Measurements from ENCODE around the gene TBC1D16. TPM values are rescaled to one million over a fixed set of nuclear protein-coding genes. Genes with fewer than 3 reads are reported as not detected.

Gene TBC1D16
- total RNA-seq, 4 donors from 2014 or later: 11.9 to 29.7 (median 22.2) TPM

DNA sequence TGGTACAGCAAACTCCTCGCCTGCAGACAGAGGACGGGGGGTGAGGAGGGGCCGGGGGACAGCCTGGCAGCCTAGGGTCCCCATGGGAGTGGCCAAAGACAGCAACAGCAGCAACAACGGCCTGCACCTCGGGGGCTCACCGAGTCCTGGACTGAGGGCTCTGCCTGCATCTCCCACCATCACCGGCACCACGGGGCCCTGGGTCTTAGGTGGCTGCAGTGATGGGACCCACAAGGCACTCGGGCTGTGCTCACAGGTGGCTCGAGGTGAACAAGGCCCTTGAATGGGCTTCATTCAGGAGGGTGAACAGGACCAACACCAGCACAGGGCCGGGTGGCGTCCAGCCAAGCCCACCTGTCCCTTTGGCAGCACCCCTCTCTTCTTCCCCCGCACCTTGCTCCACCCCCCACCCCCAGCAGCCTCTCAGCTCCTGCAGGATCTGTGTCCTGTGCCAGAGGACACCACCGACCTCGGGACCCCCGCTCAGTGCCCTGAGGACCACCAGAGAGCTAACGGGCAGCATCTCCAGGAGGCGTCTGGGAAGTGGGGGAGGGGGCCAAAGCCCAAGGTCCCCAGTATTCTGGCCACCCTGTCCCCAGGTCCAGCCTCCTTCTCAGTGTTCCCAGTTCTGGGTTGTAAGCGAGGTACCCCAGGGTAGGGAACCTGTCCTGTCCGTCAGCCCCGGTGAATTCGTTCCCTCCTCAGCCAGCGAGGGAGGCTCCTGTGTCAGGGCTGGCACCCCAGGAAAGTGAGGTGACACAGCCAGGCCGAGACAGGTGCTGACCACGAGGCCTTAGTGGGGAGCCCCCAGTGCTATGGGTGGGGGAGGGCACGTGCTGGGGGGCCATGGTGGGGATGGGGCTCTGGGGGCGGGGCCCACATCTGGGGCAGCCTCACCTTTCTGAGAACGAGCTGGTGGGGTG is 94.3 kb downstream of the TBC1D16 start:
- H3K4me1 ChIP-seq: peaks cover 0 to 7% (median 2%) of the 10 kb centered on the region in 4 donors
- H3K4me3 ChIP-seq: no peak overlapping the region
- peak in 1 of 3 donors; percentile 43 for DNase-seq
- H3K27ac ChIP-seq: no peak overlapping the region
- H3K27me3 ChIP-seq: no peaks in the 10 kb centered on the region
- TF ChIP-seq POLR2A (IDR thresholded peaks at IDR 0.05): no peak
- no peak for TF ChIP-seq CTCF (IDR thresholded peaks at IDR 0.05)
- no peaks in the 10 kb centered on the region for H3K9me3 ChIP-seq
- peaks cover 0 to 24% (median 0%) of the 10 kb centered on the region in 3 donors for H3K36me3 ChIP-seq

- TF ChIP-seq CTCF (IDR thresholded peaks at IDR 0.05) (no peak), POLR2A (IDR thresholded peaks at IDR 0.05) (no peak)
- H3K36me3 ChIP-seq: peaks cover 0 to 24% (median 0%) of the 10 kb centered on the region in 3 donors
Measured at GRCh38 chr17:79940459-79941087, 95.1 kb downstream of the TBC1D16 start.

GRCh38 chr17:79939755-79940458 is 95.8 kb downstream of the TBC1D16 start:
- Histone ChIP-seq H3K27ac (no peak overlapping the region), H3K4me1 (peaks cover 0 to 7% (median 2%) of the 10 kb centered on the region in 4 donors), H3K36me3 (peaks cover 0 to 20% (median 0%) of the 10 kb centered on the region in 3 donors), H3K27me3 (no peaks in the 10 kb centered on the region), H3K4me3 (no peak overlapping the region), H3K9me3 (no peaks in the 10 kb centered on the region)
- peak in 1 of 3 donors; percentile 28 for DNase-seq
- TF ChIP-seq POLR2A (IDR thresholded peaks at IDR 0.05): no peak
- TF ChIP-seq CTCF (IDR thresholded peaks at IDR 0.05): no peak

More at GRCh38 chr17:79940459-79941087, 95.1 kb downstream of the TBC1D16 start:
- DNase-seq: peak in 2 of 3 donors; percentile 42
- H3K4me1 ChIP-seq: peaks cover 0 to 7% (median 2%) of the 10 kb centered on the region in 4 donors
- no peak overlapping the region for H3K27ac ChIP-seq
- H3K4me3 ChIP-seq: no peak overlapping the region
- H3K27me3 ChIP-seq: no peaks in the 10 kb centered on the region
- no peaks in the 10 kb centered on the region for H3K9me3 ChIP-seq

DNA sequence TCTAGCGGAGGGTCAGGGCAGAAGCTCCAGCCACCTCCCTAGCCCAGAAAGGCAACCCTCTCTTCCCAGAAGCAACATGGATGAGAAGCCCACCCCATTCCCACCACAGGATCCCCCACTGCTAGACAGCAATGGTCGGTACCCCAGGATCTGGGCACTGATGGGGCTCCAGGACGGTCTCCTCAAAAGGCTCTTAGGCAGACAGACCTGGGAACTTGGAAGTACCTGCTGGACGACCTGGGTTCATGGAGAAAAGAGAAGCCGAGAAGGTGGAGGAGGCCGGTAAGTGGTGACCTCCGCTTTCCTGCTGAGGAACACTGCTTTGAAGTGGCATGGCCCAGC is 96.6 kb downstream of the TBC1D16 start:
- DNase-seq: no peak
- Histone ChIP-seq H3K27me3 (no peaks in the 10 kb centered on the region), H3K4me1 (peaks cover 0 to 8% (median 2%) of the 10 kb centered on the region in 4 donors), H3K9me3 (no peaks in the 10 kb centered on the region), H3K27ac (no peak overlapping the region), H3K36me3 (peaks cover 0 to 17% (median 0%) of the 10 kb centered on the region in 3 donors), H3K4me3 (no peak overlapping the region)
- no peak for TF ChIP-seq CTCF (IDR thresholded peaks at IDR 0.05)
- TF ChIP-seq POLR2A (IDR thresholded peaks at IDR 0.05): no peak

- TF ChIP-seq POLR2A (IDR thresholded peaks at IDR 0.05): no peak
- no peak for TF ChIP-seq CTCF (IDR thresholded peaks at IDR 0.05)
- peak in 1 of 3 donors; percentile 44 for DNase-seq
- H3K9me3 ChIP-seq: no peaks in the 10 kb centered on the region
- H3K36me3 ChIP-seq: peaks cover 0 to 17% (median 0%) of the 10 kb centered on the region in 3 donors
- H3K4me3 ChIP-seq: no peak overlapping the region
- H3K4me1 ChIP-seq: peaks cover 0 to 13% (median 4%) of the 10 kb centered on the region in 4 donors
- H3K27ac ChIP-seq: no peak overlapping the region
- H3K27me3 ChIP-seq: no peaks in the 10 kb centered on the region
Measured at GRCh38 chr17:79938336-79939093, 97.2 kb downstream of the TBC1D16 start.

All from Peyer's patch (tissue), 4 donors.